Measurements from ENCODE around the gene CAPN12. TPM values are rescaled to one million over a fixed set of nuclear protein-coding genes. Genes with fewer than 3 reads are reported as not detected.

Gene CAPN12
- total and polyA plus RNA-seq, 2 experiments from 2014 or later = 19.1 to 20.5 TPM

GRCh38 chr19:38719761-38720558 lies 24.3 kb downstream of the CAPN12 start:
- no peak overlapping the region for H3K27ac Mint-ChIP-seq
- H4K20me1 ChIP-seq (replicated peaks; ENCODE audit: insufficient read depth) = peaks cover 2% of the 10 kb centered on the region
- no peak overlapping the region for H2AFZ ChIP-seq
- H3K9me2 ChIP-seq (ENCODE audit: insufficient read depth) = no peaks in the 10 kb centered on the region
- H3K79me2 ChIP-seq (replicated peaks; ENCODE audit: insufficient read depth) = no peaks in the 10 kb centered on the region
- no peaks in the 10 kb centered on the region for H3K27me3 ChIP-seq (ENCODE audit: insufficient read depth)
- peak overlapping the region; percentile 39; the same call in 1 of the 2 replicates for H3K27ac ChIP-seq (ENCODE audit: low read depth)
- peaks cover 5% of the 10 kb centered on the region; the same call in 1 of the 2 replicates for H3F3A ChIP-seq (replicated peaks; ENCODE audit: low read depth)
- H3K4me2 ChIP-seq = no peak overlapping the region
- peaks cover 18% of the 10 kb centered on the region for H3K27me3 Mint-ChIP-seq (ENCODE audit: insufficient read depth, low read depth, poor library complexity)
- no peak for TF ChIP-seq EZH2 (IDR thresholded peaks at IDR 0.05; ENCODE audit: low read depth, unreplicated experiment)
- TF ChIP-seq CREB1 (CRISPR knock-in tag; IDR thresholded peaks at IDR 0.05; ENCODE audit: low read depth) = no peak
- TF ChIP-seq REST (IDR thresholded peaks at IDR 0.05; ENCODE audit: unreplicated experiment) = no peak
- TF ChIP-seq POLR2AphosphoS5 (IDR thresholded peaks at IDR 0.05; ENCODE audit: low read depth) = no peak
- no peak for TF ChIP-seq ZNF331 (CRISPR knock-in tag; IDR thresholded peaks at IDR 0.05; ENCODE audit: low read depth)
- no peak for TF ChIP-seq NANOG (IDR thresholded peaks at IDR 0.05; ENCODE audit: borderline replicate concordance)
- TF ChIP-seq ETS1 (IDR thresholded peaks at IDR 0.05) = no peak
- TF ChIP-seq, protein P1, sequence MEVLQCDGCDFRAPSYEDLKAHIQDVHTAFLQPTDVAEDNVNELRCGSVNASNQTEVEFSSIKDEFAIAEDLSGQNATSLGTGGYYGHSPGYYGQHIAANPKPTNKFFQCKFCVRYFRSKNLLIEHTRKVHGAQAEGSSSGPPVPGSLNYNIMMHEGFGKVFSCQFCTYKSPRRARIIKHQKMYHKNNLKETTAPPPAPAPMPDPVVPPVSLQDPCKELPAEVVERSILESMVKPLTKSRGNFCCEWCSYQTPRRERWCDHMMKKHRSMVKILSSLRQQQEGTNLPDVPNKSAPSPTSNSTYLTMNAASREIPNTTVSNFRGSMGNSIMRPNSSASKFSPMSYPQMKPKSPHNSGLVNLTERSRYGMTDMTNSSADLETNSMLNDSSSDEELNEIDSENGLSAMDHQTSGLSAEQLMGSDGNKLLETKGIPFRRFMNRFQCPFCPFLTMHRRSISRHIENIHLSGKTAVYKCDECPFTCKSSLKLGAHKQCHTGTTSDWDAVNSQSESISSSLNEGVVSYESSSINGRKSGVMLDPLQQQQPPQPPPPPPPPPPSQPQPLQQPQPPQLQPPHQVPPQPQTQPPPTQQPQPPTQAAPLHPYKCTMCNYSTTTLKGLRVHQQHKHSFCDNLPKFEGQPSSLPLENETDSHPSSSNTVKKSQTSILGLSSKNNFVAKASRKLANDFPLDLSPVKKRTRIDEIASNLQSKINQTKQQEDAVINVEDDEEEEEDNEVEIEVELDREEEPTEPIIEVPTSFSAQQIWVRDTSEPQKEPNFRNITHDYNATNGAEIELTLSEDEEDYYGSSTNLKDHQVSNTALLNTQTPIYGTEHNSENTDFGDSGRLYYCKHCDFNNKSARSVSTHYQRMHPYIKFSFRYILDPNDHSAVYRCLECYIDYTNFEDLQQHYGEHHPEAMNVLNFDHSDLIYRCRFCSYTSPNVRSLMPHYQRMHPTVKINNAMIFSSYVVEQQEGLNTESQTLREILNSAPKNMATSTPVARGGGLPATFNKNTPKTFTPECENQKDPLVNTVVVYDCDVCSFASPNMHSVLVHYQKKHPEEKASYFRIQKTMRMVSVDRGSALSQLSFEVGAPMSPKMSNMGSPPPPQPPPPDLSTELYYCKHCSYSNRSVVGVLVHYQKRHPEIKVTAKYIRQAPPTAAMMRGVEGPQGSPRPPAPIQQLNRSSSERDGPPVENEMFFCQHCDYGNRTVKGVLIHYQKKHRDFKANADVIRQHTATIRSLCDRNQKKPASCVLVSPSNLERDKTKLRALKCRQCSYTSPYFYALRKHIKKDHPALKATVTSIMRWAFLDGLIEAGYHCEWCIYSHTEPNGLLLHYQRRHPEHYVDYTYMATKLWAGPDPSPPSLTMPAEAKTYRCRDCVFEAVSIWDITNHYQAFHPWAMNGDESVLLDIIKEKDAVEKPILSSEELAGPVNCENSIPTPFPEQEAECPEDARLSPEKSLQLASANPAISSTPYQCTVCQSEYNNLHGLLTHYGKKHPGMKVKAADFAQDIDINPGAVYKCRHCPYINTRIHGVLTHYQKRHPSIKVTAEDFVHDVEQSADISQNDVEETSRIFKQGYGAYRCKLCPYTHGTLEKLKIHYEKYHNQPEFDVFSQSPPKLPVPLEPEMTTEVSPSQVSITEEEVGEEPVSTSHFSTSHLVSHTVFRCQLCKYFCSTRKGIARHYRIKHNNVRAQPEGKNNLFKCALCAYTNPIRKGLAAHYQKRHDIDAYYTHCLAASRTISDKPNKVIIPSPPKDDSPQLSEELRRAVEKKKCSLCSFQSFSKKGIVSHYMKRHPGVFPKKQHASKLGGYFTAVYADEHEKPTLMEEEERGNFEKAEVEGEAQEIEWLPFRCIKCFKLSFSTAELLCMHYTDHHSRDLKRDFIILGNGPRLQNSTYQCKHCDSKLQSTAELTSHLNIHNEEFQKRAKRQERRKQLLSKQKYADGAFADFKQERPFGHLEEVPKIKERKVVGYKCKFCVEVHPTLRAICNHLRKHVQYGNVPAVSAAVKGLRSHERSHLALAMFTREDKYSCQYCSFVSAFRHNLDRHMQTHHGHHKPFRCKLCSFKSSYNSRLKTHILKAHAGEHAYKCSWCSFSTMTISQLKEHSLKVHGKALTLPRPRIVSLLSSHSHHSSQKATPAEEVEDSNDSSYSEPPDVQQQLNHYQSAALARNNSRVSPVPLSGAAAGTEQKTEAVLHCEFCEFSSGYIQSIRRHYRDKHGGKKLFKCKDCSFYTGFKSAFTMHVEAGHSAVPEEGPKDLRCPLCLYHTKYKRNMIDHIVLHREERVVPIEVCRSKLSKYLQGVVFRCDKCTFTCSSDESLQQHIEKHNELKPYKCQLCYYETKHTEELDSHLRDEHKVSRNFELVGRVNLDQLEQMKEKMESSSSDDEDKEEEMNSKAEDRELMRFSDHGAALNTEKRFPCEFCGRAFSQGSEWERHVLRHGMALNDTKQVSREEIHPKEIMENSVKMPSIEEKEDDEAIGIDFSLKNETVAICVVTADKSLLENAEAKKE (CRISPR knock-in tag; IDR thresholded peaks at IDR 0.05) = no peak
- TF ChIP-seq ZNF114 (CRISPR knock-in tag; IDR thresholded peaks at IDR 0.05) = no peak
- TF ChIP-seq CTCF (conservative IDR thresholded peaks at IDR 0.05; ENCODE audit: low read depth in 2 of 2) = no peak
- TF ChIP-seq STAT1 (IDR thresholded peaks at IDR 0.05; ENCODE audit: unreplicated experiment) = no peak
- TF ChIP-seq EZH2phosphoT487 (IDR thresholded peaks at IDR 0.05; ENCODE audit: unreplicated experiment) = no peak
- TF ChIP-seq JUNB (IDR thresholded peaks at IDR 0.05; ENCODE audit: unreplicated experiment) = no peak
- H3K4me1 ChIP-seq (ENCODE audit: insufficient read depth) = no peaks in the 10 kb centered on the region
- H3K36me3 ChIP-seq (ENCODE audit: insufficient read depth) = peaks cover 36% of the 10 kb centered on the region
- peaks cover 68% of the 10 kb centered on the region for H3K36me3 Mint-ChIP-seq (ENCODE audit: low read depth)
- H3K4me1 Mint-ChIP-seq = 0 out of 3 replicates have a peak, but pooled peaks cover 2% of the 10 kb centered on the region
- no peak for DNase-seq (ENCODE audit: low spot score)
- no peaks in the 10 kb centered on the region for H3K9me3 Mint-ChIP-seq
- ATAC-seq = no peak
- H3K4me3 Mint-ChIP-seq = no peak overlapping the region
- no peak overlapping the region for H3K4me3 ChIP-seq
